GM19467 (cell line): ENCODE results near the gene IGDCC3.
"Not testable (repeated sequence)": the region's sequence is repeated elsewhere in the genome, so short reads cannot be mapped to it uniquely, and the experiment has no call there.

Experiments used
- ATAC-seq: cut with Tn5 transposase; IDR thresholded peaks from one replicate; pipeline ENCODE4 v1.9.1; 2021; ENCODE audit warnings: mild to moderate bottlenecking, moderate library complexity; ENCODE audit not compliant: unreplicated experiment

The IGDCC3 gene

DNA sequence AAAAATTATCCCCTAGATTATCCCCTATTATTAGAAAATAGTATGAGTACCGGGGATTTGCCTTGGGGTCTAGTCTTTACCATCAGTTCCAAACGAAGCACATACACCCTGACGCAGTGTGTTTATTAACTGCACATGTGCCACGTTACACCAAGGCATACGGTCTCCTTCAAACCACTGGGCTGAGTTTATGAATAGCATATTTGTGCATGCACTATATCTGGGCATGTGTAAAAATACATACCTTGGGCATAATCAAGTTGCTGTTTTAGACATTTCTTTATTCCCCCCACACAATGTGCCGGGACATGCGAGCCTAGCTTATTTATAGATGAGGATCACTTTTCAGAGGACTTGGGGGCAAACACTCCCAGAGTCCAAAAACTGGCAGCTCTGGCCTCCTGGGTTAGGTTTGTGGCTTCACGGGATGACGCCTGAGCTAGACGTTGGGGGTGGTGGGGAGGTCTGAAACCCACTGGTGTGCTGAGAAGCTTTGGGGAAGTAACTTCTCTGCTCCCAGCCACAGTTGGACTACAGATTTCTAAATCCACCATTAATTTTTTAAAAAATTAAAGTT is 28.7 kb upstream of the IGDCC3 start:
- no peak for ATAC-seq

DNA sequence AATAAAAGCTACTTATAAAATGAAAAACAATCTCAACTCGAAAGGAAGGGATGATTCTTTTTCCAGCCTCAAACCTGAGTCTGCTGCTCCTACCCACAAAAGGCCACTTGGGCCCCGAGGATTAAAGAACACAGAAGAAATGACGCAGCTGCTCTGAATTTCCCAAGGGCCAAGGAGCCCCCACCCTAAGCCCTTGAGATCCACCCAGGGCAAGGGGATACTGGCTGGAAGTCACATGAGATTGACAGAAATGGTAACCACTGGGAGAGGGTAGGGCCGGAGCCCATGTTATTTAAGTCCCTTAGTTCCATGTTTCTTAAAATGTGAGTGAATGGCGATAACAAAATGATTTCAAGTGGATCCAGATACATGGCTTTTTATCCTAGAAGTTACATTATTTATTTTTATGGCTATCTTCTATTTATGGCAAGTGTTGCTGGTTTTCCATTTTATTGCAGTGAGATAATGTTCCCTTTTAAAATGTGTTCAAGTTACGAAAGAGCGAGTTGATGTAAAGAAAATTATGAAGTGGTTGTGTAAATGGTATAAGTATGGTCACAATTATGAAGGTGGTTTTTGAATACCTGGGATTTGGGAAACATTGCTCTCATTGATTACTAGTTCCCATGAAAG is 28.1 kb upstream of the IGDCC3 start:
- ATAC-seq, result no peak

DNA sequence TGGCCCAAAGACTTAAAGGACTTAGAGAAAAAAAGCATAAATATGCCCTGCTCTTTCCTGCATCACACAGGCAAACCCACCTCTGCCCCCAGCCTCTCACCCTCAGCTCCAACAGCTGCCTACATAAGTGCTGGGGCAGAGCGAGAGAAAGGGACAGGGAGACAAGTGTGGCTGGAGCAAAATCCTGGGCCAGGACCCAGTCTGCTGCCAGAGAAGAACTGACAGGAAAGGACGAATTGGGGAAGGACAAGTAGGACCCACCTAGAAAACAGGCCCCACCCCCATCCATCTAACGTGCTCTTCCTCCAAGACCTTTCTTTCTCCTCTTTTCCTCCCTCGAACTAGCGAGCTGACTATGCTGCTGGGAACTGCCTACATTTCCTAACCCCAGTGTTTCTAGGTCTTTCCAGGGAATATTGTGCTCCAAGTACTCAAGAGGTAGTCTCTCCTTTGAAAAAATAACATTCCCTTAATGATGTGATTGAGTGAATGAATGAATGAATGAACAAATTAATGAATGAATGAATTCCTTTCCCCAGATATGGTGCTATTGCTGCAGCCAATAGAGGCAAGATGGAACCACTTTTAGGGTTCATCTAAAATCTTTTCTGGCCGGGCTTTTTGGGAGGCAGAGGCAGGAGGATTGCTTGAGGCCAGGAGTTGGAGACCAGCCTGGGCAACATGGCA is 26.5 kb upstream of the IGDCC3 start:
- no peak for ATAC-seq

DNA sequence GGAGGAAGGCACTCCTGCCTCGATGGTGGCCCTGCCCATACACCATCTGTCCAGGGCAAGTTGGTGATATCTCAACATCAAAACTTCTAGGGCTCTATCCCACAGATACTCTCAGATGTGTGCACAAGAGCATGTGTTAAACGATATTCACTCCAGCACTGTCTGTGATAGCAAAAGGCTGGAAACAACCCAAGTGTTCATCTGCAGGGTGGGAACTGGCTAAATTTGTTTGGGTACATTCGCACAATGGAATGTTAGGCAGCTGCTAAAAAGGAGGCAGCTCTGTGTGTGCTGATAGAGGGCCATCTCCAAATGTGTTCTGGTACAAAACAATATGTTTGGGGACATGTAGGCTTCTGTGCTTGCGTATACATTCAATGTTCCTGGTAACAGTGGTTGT is 25.2 kb upstream of the IGDCC3 start:
- ATAC-seq, result no peak

DNA sequence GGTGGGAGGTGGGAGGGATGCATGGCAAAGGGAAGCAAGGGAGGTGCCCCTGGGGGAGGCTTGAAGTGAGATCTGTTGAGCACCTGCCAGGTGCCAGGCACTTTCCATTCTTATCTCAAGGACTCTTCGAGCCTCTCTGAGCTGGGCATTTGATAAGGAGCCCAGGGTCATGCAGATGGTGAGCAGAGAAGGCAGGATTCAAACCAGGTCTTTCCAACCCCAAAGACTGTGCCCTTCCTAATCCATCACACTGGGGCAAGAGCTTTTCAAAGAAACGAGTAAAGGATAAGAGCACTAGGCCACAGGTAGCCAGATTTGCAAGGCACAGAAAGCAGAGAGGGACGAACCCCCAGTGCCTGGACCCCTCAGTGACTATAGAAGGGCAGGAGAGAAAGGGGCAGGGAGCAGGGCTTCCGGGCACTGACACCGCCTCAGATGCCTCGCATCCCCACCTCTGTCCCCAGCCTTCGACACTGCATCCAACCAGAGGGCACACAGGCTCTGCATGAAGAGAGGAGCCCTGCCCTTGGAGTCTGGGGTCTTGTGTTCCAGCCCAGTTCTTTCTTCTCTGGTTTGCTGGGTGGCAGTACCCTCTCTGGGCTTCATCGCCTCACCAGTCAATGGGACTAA is 23.9 kb upstream of the IGDCC3 start:
- no peak for ATAC-seq

DNA sequence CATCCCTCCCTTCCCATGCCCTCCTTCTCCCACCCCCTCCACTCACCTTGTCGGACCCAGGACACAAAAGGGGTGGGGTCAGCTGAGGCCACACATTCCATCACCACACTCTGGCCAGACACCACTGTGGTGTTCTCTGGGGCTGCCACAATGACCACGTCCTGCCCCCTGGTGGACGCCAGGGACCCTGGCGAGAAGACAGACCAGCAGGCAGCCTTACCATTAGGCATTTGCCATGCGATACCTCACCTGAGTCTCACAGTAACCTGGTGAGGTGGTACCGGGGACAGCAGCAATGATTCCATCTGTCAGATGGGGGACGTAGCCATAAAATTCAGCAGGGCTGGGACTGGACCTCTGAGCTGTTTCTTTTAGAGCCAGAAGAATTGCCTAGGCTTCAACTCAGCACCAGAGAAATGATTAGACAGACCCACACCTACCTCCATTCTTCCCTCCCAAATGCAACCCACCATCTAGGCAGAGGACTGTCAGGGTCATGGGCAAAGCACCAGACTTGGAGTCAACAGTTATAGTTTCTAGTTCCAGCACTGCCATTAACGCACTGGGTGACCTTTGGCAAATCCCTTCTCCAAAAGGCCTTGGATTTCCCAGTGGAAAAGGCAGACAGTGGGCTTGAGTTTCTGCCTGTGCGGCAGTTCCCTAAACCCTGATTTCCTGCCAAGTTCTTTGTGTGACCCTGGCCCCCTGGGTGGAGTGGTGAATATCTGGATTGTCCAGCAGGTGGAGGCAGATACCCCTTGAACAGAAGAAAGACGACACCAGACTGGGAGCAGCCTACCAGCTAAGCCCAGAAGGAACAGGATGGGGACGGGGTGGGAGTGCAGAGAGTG is 23.2 kb upstream of the IGDCC3 start:
- ATAC-seq, result no peak

DNA sequence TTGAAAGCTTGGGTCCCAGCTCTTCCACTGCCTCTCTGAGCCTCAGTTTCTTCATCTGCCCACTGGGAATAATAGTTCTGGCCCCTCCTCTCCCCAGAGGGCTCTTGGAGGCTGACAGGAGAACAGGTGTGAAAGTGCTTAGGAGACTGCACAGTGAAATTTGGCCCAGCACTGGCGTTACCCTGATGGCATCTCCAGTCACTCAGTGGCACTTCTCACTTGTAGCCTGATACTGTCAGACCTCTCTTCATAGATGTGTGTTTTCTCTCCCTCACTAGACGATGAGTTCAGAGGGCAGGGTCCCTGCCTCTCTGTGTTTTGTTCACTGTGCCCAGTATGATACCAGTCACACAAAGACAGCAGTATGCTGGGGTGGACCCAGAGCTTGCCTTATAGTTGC is 22.2 kb upstream of the IGDCC3 start:
- ATAC-seq, result no peak

DNA sequence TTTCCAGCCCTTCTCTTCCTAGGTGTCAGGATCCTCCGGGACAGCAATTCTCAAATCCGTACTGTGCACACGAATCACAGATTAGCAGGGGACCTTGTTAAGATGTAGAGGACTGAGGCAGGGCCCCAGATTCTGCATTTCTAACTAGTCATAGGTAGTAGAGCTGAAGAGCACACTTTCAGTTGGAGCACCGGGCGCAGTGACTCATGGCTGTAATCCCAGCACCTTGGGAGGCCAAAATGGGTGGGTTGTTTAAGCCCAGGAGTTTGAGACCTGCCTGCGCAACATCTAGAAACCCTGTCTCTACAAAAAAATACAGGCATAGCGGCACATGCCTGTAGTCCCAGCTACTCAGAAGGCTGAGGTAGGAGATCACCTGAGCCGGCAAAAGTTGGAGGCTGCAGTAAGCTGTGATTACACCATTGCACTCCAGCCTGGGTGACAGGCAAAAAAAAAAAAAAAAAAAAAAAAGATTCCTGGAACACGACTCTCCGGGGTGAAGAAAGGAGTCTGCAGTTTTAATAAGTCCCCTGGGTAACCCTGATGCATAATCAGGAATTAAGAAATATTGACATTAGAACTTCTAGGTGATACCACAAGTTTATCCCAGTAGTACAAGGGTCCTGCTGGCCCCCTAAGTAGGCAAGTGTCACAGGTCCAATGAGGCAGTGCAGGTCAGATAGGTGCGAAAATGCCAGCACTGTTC is 21.4 kb upstream of the IGDCC3 start:
- no peak for ATAC-seq

DNA sequence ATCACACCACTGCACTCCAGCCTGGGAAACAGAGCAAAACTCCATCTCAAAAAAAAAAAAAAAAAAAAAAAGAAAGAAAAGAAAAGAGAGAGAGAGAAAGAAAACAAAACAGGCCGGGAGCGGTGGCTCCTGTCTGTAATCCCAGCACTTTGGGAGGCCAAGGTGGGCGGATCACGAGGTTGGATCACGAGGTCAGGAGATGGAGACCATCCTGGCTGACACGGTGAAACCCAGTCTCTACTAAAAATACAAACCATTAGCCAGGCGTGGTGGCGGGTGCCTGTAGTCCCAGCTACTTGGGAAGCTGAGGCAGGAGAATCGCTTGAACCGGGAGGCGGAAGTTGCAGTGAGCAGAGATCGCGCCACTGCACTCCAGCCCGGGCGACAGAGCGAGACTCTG is 20.7 kb upstream of the IGDCC3 start:
- not testable (repeated sequence) for ATAC-seq

DNA sequence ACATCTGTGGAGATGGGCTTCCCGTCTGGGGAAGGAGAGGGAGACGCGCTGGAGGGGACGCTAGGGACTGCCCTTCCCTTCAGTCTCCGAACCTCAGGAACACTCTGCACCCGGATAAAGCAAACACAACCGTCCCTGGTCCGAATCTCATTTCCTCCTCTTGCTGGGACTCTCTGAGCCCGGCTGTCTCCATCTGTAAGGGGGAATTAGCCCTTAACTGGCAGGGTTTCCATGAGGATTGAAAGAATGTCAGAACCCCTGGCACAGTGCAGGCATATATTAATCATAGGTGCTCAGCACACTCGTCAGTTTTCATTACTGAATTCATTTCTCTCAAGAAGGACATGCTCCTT is 19.1 kb upstream of the IGDCC3 start:
- no peak for ATAC-seq

DNA sequence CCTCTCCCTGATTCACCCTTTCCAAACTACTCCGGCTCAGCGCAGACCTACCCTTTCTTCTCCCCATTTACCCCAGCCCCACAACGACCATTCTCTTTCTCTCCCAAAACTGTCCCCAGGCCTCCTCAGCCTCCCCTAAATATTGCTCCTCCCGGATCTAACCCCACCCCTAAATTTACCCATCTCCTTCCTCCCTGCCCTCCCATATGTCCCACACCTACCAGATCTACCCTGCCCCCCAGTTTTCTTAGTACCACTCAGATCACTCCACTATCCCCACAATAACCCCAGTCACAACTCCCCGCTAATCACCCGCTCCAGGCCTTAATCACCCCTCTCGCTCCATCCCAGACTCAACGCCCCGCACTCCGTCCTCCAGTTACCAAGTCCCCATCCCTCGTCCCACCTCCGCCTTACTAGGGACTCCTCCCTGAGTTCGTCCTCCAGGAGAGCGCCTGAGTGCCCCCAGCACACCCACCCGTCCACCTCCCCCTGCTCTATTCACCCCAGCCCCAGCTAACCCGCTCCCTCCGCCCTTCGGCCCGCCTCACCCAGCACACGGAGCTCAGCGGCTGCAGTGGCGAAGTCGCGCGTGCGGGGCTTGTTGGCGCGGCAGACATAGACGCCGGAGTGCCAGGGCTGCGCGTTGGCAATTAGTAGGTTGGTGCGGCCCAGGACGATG is 18.6 kb upstream of the IGDCC3 start:
- ATAC-seq, result no peak

DNA sequence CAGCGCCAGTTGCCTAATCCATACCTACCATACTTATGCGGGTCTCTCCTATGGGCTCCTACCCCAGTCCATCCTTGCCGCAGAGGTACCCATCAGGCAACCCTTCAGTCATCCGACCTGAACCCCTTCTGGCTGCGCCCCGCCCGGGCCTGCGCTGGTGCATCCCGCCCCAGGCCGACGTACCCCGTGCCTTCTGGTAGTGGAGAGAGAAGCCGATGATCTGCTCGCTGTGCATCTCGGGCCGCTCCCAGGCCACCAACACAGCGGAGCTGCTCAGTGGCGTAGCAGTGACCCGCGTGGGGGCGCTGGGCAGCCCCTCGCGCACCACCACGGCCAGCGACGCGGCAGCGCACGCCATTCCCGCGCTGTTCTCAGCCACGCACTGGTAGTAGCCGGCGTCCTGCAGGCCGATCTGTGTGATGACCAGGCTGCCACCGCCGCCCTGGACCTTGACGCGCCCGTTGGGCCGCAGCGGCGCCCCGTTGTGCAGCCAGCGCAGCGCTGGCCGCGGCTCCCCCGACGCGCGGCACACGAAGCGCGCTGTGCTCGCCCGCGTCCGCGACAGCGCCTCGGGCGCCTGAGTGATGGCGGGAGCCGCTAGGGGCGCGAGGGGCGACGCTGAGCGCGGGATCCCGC is 17.9 kb upstream of the IGDCC3 start:
- no peak for ATAC-seq

DNA sequence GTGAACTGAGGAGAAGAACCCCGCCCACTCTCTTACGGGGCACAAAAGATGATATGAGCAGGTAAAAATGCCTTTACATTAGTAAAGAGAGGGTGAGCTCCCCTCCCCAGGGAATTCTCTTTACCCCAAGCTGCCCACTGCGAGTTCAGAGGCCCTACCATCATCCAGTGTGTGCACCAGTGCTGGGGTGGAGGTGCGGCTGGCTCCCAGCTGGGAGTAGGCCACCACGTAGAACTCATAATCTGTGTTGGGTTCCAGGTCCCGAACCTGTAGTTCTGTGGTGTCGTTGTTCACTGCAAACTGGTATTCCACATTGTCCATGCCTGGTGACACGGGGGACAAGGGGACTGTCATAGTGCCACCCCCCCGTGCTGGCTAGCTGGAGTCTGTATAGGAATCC is 17.1 kb upstream of the IGDCC3 start:
- ATAC-seq, result no peak

DNA sequence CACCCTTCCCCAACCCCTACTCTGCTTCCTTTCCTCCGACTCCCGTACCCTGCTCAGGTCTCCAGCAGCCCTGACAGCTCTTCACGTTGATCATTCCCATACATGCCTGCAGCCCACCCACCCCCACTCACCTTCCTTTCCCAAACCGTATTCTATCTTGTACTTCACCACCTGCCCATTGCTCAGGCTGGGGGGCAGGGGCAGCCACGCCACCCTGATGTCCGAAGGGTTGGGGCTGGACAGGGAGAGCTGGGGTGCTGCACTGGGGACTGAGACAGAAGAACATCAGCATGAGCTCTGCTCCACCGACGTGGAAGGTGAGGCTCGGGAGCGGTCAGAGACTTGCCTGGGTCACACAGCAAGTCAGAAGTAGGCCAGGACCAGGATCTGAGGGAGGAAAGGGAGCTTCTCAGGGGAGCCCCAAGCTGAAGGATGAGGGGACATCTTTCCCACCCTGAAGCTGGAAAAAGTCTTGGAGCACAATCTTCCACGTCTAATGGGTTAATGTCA is 16.5 kb upstream of the IGDCC3 start:
- ATAC-seq, result no peak

DNA sequence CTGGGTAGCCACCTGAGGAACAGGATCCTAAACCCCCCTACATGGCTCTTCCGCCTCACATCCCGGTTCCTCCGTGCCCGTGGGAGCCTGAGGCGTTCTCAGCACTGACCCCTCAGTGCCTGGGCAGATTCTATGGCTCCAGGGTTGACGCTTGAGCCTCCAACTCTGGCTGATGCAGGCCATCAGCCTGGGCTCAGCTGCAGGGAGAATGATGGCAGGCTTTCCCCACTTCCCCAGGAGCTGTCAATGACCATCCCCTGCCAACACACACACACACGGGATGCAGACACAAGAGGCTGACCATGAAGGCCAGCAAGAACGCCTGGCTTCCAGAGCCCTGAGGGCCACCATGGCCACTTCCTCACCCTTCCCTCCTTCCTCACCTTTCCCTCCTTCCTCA is 15.8 kb upstream of the IGDCC3 start:
- no peak for ATAC-seq

DNA sequence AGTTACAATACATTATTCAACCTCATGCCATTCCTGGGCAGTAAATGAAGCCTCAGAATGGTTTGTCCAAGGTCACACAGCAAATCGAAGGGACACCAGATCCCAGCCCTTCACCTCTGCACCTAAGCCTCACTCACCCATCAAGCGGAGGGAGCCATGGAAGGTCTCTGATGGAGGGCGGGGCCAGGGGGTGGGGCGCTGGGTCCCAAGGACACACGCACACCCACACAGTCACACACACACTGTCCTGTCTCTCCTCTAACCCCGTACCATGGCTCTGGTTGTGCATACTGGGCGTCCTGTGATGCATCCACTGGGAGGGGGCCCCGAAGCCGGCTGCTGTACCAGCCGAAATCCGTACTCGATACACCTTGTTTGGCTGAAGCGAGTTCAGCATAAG is 15.3 kb upstream of the IGDCC3 start:
- no peak for ATAC-seq

DNA sequence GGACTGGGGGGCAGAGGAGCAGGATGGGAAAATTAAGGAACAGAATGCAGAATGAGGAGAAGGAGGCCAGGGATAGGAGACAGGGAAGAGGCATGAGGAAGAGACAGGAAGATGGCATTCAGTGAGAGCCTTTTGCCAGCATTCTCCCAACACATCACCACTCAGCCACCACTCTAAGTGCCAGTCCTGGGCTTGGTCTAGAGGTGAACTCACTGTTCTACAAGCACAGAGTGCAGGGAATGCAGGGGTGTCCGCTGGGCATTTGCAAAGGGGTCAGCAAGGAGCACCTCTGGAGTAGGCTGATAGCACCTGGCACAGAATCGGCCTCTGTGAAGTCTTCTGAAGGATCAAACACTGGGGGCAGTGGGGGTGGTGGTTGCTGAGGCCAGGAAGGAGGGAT is 14.6 kb upstream of the IGDCC3 start:
- ATAC-seq, result no peak

DNA sequence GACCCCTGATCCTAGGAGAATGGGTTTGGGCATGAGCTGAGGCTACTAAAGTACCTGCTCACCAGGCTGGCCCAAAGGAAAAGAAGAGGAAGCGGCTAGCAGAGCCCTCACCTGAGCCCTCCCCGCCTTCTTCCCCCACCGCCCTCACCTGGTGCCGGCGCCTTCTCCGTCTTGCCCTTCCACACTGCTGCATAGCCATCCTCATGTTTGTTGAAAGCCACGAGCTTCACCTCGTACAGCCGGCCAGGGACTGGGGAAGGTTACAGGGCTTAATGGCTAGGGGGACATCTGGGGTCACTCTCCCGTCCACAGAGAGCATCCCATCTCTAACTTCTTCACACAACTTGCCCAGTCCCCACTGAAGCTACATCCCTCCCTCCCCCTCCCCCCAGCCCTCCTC is 13.9 kb upstream of the IGDCC3 start:
- ATAC-seq, result no peak

DNA sequence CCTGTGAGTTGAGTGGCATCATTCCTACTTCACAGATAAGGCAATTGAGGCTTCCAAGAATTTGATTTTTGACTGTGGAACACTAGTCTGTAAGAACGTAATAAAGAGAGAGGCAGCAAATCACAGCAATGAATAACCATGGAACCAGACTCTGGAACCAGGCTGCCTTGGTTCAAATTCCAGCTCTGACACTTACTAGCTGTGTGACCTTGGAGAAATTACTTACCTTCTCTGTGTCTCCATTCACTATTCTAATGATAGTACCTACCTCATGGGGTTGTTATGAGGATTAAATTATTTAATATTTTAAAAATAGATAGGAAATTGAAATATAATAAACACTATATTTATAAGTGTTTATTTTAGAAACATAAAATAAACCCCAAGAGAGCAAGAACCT is 12.6 kb upstream of the IGDCC3 start:
- no peak for ATAC-seq

DNA sequence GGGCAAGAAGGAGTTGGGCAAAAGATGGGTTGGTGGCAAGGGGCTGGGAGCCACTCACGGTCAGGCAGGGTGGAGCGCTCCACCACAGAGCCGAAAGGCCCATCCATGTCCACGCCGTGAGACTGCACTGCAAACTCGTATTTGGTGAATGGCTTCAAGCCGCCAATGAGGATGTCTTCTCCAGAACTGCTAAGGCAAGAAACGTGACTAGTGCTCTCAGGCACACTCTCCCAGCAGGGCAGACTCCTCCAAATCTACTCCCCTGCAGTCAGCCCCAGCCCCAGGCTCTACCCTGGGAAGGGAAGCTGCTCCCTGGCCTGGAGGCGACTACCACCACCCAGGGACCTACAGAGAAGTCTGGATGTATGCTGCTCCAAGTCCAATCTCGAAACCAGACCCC is 11.4 kb upstream of the IGDCC3 start:
- ATAC-seq, result no peak
